Stimulated activated CD4-positive, alpha-beta T cell treated with anti-CD3 and anti-CD28 coated beads, Interleukin-1b, Interleukin-23, amount 100 ng/mL, for 4 hours (primary cell): ENCODE measurements around the gene RUNDC3A.
A peak's percentile ranks its signal among the peaks of the same experiment; 100 is the strongest.
"Not testable (repeated sequence)": the region's sequence is repeated elsewhere in the genome, so short reads cannot be mapped to it uniquely, and the experiment has no call there.

ENCODE experiments used
- DNase-seq, 2 donors: peaks; one replicate each; pipeline ENCODE4 v3.0.0-alpha.2; 2020; ENCODE audit warnings: low read depth in 2 of 2

The RUNDC3A gene

GRCh38 chr17:44359006-44359405 is 50.6 kb downstream of the RUNDC3A start:
- no peak for DNase-seq

- no peak for DNase-seq
Measured at GRCh38 chr17:44359458-44360143, 51.2 kb downstream of the RUNDC3A start.

- DNase-seq, result no peak
Measured at GRCh38 chr17:44360144-44360533, 51.7 kb downstream of the RUNDC3A start.

GRCh38 chr17:44360826-44361225 is 52.4 kb downstream of the RUNDC3A start:
- no peak for DNase-seq

- no peak for DNase-seq
Measured at GRCh38 chr17:44361292-44362260, 53.2 kb downstream of the RUNDC3A start.

- DNase-seq, result no peak
Measured at GRCh38 chr17:44362459-44362948, 54.1 kb downstream of the RUNDC3A start.

GRCh38 chr17:44362949-44363612 is 54.7 kb downstream of the RUNDC3A start:
- DNase-seq, result no peak

- DNase-seq, result peak; percentile 58 to 66
Measured at GRCh38 chr17:44363613-44364159, 55.3 kb downstream of the RUNDC3A start, which contains the start of gene FAM171A2. TSS of gene FAM171A2 (minus strand) at chr17:44363853. CDS start at chr17:44363714, 139 bp downstream.

- DNase-seq, result not testable (repeated sequence)
Measured at GRCh38 chr17:44365051-44365450, 56.6 kb downstream of the RUNDC3A start.

- no peak for DNase-seq
Measured at GRCh38 chr17:44367231-44367979, 59.0 kb downstream of the RUNDC3A start.
